ENCODE data around the gene MMP24OS.

Gene MMP24OS

DNA sequence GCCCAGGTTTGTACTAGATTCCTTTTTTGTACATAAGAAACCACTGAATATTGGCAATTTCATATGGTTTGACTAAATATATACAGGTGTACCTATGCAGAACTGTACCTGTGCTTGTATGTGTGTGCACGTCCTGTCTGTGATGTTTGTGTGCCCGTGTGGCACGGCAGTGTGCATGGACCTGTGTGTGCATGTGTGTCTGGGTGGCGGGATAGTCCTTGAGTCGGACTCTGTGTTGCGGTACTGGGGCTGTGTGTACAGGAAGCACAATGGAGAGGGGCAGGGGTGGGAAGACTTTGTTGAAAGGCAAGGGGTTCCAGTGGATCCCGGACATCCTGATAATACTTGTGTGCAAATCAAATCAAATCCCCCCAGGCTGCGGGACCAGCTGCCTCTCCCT is 17.8 kb upstream of the MMP24OS start:
- no peak overlapping the region for H3K27ac ChIP-seq (ENCODE audit: low read depth, low read length)
- peaks cover 0 to 12% of the 10 kb centered on the region in 2 donors for H3K27me3 ChIP-seq (ENCODE audit: control insufficient read depth in 1 of 2, insufficient read depth in 2 of 2, low read length in 2 of 2)
- no peaks in the 10 kb centered on the region for H3K9me3 ChIP-seq (ENCODE audit: low read length)
- no peaks in the 10 kb centered on the region for H3K4me1 ChIP-seq (ENCODE audit: insufficient read depth, low read length)
- no peaks in the 10 kb centered on the region for H3K36me3 ChIP-seq (ENCODE audit: insufficient read depth, low read length)
- H3K9ac ChIP-seq (ENCODE audit: low read length): no peak overlapping the region
- H3K4me3 ChIP-seq (ENCODE audit: low read depth in 1 of 2, low read length in 2 of 2): no peak overlapping the region

DNA sequence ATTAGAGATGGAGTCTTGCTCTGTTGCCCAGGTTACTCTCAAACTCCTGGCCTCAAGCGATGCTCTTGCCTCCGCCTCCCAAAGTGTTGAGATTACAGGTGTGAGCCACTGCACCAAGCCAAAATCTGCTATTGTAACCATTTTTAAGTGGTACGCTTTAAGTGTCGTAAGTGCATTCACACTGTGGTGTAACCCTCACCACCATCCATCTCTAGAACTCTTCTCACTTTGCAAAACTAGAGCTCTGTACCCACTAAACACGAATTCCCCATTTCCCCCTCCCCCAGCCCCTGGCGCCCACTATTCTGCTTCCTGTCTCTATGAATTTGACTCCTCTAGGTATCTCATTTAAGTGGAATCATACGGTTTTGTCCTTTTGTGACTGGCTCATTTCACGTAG is 17.1 kb upstream of the MMP24OS start:
- no peaks in the 10 kb centered on the region for H3K4me1 ChIP-seq (ENCODE audit: insufficient read depth, low read length)
- H3K9ac ChIP-seq (ENCODE audit: low read length): no peak overlapping the region
- H3K36me3 ChIP-seq (ENCODE audit: insufficient read depth, low read length): no peaks in the 10 kb centered on the region
- H3K27ac ChIP-seq (ENCODE audit: low read depth, low read length): no peak overlapping the region
- peaks cover 0 to 12% of the 10 kb centered on the region in 2 donors for H3K27me3 ChIP-seq (ENCODE audit: control insufficient read depth in 1 of 2, insufficient read depth in 2 of 2, low read length in 2 of 2)
- H3K9me3 ChIP-seq (ENCODE audit: low read length): no peaks in the 10 kb centered on the region
- H3K4me3 ChIP-seq (ENCODE audit: low read depth in 1 of 2, low read length in 2 of 2): no peak overlapping the region

DNA sequence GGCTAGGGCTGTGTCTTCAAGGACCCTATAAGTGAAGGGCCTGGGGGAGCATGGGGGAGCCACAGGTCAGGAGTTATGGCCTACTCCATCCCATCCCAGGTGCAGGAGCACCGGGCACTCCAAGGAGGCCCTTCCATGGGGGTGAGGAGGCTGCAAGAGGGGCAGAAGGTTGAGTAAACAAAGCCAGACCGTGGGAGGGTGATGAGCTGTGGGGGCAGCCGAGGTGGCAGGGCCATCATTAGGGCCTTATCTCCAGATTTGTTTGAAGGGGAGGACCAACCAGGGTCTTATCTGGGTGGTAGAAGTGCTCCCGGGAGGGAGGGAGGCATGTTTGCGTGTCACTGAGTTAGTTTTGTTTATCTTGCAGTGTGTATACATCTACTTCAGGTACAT is 16.4 kb upstream of the MMP24OS start:
- Histone ChIP-seq H3K27ac (ENCODE audit: low read depth, low read length) (no peak overlapping the region), H3K27me3 (ENCODE audit: control insufficient read depth in 1 of 2, insufficient read depth in 2 of 2, low read length in 2 of 2) (peaks cover 0 to 12% of the 10 kb centered on the region in 2 donors), H3K4me1 (ENCODE audit: insufficient read depth, low read length) (no peaks in the 10 kb centered on the region), H3K4me3 (ENCODE audit: low read depth in 1 of 2, low read length in 2 of 2) (no peak overlapping the region), H3K36me3 (ENCODE audit: insufficient read depth, low read length) (no peaks in the 10 kb centered on the region), H3K9me3 (ENCODE audit: low read length) (no peaks in the 10 kb centered on the region), H3K9ac (ENCODE audit: low read length) (no peak overlapping the region)

DNA sequence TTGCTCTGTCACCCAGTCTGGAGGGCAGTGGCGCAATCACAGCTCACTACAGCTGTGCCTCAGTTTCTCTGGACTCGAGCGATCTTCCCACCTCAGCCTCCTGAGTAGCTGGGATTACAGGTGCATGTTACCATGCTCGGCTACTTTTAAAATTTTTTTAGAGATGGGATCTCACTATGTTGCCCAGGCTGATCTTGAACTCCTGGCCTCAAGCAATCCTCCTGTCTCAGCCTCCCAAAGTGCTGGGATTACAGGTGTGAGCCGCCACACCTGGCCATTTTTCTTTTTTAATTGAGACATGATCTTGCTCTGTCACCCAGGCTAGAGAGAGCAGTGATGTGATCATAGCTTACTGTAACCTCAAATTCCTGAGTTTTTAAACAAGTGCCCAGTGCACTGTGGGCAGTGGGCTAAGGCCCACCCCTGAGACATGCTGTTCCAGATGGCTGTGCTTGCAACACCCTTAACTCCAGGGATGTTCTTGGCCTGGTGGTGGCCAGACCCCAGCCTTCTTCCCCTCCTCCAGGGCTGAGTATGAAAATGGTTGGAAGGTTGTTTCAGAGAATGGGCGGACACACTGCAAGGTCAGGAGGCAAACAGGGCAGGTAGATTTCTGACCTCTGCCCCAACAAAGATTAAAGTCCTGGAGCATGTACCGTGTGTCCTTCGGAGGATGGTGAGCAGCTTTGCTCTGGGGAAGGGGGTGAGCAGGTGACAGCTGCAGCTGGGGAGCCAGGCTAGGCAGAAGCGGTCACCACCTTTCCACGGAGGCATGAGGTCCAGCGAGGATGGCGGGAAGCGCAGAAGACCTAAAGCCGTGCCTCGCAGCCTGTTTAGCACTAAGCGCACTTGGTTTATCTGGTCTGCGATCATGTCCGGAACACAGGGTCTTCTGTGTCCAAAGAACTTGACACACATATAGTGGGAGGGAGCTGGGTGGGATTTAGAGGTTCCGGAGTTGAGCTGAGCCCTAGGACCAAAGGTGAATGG is 15.7 kb upstream of the MMP24OS start:
- Histone ChIP-seq H3K27me3 (ENCODE audit: control insufficient read depth in 1 of 2, insufficient read depth in 2 of 2, low read length in 2 of 2) (peaks cover 0 to 12% of the 10 kb centered on the region in 2 donors), H3K4me3 (ENCODE audit: low read depth in 1 of 2, low read length in 2 of 2) (no peak overlapping the region)

DNA sequence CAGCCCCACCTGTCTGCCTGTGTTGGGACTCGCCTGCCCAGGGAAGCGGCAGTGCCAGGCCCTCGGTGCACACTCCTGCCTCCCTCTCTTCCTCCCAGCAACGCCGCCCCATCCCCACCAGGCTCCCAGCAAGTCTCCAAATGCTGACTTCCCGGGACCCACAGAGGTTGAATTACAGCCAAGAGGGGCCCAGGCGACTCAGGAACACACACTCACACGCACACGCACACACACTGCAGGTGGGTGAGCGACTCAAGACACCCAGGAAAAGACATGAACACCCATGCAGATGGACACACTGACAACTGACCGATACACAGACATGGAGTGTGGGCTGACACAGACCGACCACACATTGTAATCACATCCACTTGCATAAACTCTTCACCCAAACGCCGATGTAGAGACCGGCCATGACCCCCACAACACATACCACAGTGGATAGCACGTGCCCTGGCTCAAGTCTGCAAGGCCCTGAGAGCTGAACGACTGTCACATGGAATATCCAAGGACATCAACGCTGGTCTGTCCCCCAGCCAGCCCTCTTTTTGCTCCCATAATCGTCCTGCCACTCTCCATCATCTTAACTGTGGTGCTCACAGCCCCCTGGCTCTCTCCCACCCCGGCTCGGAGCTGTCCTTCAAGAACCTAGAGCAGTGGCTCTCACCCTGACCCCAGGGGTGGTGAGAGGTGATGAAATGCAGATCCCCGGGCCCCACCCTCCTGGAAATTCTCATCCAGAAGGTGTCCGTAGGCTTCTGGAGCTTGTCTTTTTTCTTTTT is 14.8 kb upstream of the MMP24OS start:
- H3K27me3 ChIP-seq (ENCODE audit: control insufficient read depth in 1 of 2, insufficient read depth in 2 of 2, low read length in 2 of 2): peaks cover 0 to 12% of the 10 kb centered on the region in 2 donors
- H3K4me1 ChIP-seq (ENCODE audit: insufficient read depth, low read length): no peaks in the 10 kb centered on the region
- H3K9me3 ChIP-seq (ENCODE audit: low read length): no peaks in the 10 kb centered on the region
- H3K27ac ChIP-seq (ENCODE audit: low read depth, low read length): no peak overlapping the region
- H3K4me3 ChIP-seq (ENCODE audit: low read depth in 1 of 2, low read length in 2 of 2): no peak overlapping the region
- H3K36me3 ChIP-seq (ENCODE audit: insufficient read depth, low read length): no peaks in the 10 kb centered on the region
- no peak overlapping the region for H3K9ac ChIP-seq (ENCODE audit: low read length)

More for the DNA sequence above, 15.7 kb upstream of the MMP24OS start:
- Histone ChIP-seq H3K4me1 (ENCODE audit: insufficient read depth, low read length) (no peaks in the 10 kb centered on the region), H3K36me3 (ENCODE audit: insufficient read depth, low read length) (no peaks in the 10 kb centered on the region), H3K9ac (ENCODE audit: low read length) (no peak overlapping the region), H3K27ac (ENCODE audit: low read depth, low read length) (no peak overlapping the region), H3K9me3 (ENCODE audit: low read length) (no peaks in the 10 kb centered on the region)

DNA sequence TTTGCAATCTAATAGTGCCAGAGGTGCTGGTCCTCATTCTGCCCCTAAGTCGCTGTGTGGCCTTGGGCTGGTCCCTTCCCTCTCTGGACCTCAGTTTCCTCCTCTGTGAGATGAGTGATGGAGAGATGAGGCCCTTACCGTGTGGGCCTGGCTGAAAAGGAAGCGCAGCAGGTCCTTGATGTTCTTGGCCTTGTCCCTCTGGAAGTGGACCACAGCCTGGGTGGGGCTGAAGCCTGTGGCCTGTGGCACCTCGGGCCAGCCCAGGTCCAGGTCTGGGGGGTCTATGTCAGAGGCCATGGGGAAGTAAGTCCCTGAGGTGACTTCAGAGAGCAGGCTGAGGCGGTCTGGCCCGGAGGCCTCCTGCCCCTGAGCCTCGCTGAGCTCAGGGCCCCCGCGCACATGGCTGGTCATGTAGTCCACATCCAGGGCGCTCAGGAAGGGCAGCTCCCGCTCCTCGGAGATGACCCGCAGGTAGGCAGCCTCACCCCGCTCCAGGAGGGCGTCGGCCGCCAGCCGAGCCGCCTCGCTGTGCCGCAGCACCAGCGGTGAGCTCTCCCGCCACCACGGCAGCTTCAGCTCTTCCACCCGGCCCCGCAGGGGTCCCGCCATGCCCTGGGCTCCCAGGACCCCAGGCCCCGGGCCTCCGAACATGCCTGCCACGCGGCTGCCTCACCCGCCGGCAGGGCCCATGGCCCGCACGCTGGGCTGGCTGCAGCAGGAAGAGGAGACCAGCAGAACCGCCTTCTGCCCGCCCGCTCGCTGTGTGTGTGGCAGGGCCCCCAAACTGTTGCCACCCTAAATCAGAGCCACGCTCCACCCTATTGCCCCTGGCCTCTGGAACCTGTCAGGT is 14.0 kb upstream of the MMP24OS start, which contains the start of gene FAM83C:
FAM83C (minus strand) TSS at position 772 of the 850 bp plus-strand sequence; CDS start at position 651, 121 bp downstream.
- Histone ChIP-seq H3K27me3 (ENCODE audit: control insufficient read depth in 1 of 2, insufficient read depth in 2 of 2, low read length in 2 of 2) (peaks cover 0 to 12% of the 10 kb centered on the region in 2 donors), H3K27ac (ENCODE audit: low read depth, low read length) (no peak within 1 kb of the TSS), H3K36me3 (ENCODE audit: insufficient read depth, low read length) (no peaks in the 10 kb centered on the region), H3K9ac (ENCODE audit: low read length) (no peak within 1 kb of the TSS), H3K4me3 (ENCODE audit: low read depth in 1 of 2, low read length in 2 of 2) (no peak within 1 kb of the TSS), H3K4me1 (ENCODE audit: insufficient read depth, low read length) (no peaks in the 10 kb centered on the region), H3K9me3 (ENCODE audit: low read length) (no peaks in the 10 kb centered on the region)

DNA sequence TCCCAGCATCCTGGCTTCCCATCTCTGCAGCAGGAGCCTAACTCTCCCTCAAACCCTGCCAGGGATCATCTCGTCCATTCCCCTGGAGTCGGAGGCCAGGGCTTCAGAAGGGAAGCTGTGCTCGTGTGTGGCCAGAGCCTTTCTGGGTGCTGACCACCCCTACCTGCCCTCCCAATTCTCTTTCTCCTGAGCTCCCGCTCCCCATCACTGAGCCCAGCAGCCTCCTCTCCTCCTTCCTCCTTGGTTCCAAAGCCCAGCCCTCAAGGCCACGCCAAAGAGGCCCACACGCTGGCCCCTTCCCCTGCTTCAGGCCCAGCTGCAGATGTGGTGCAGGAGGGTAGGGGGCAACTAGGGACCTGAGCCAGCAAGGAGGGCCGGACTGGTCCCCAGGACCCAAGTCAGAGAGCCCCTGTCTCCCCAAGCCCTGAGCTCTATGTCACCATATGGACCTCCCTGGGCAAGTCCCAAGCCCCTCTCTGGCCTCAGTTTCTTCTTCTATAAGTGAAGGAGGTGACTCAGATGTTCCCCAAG is 13.0 kb upstream of the MMP24OS start:
- no peak overlapping the region for H3K4me3 ChIP-seq (ENCODE audit: low read depth in 1 of 2, low read length in 2 of 2)
- no peaks in the 10 kb centered on the region for H3K36me3 ChIP-seq (ENCODE audit: insufficient read depth, low read length)
- H3K9ac ChIP-seq (ENCODE audit: low read length): no peak overlapping the region
- peaks cover 0 to 8% of the 10 kb centered on the region in 2 donors for H3K27me3 ChIP-seq (ENCODE audit: control insufficient read depth in 1 of 2, insufficient read depth in 2 of 2, low read length in 2 of 2)
- no peak overlapping the region for H3K27ac ChIP-seq (ENCODE audit: low read depth, low read length)
- H3K9me3 ChIP-seq (ENCODE audit: low read length): no peaks in the 10 kb centered on the region
- no peaks in the 10 kb centered on the region for H3K4me1 ChIP-seq (ENCODE audit: insufficient read depth, low read length)

DNA sequence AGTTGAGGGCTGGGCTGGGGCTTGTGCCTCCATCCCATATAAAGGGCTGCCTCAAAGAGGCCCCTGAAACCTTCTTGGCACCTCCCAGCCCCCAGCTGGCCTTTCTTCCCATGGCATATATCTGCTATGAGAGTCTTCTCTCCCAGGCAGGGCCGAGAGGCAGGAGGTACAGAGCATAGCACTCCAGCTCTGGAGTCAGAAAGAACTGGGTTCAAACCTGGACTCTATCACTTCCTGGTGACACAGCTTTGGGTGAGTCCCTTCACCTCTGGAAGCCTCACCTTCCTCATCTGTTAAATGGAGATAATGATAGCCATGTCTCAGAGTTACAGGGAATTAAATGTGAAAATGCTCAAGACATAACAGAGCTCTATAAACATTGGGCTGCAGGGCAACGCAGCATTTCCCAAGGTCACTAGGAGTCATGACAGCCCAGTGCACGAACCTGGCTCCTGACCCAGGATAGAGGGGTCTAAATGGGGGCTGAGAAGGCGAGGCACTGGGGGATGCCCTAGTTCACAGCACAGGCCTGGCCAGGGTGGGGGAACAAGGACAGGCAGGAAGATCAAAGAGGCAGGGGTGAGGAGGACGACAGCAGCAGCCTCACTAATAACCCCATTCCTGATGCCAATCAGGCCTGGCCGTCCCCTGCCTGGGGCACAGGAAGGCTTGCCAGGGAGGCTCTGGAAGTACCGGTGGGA is 12.4 kb upstream of the MMP24OS start:
- Histone ChIP-seq H3K4me3 (ENCODE audit: low read depth in 1 of 2, low read length in 2 of 2) (no peak overlapping the region), H3K36me3 (ENCODE audit: insufficient read depth, low read length) (no peaks in the 10 kb centered on the region), H3K27me3 (ENCODE audit: control insufficient read depth in 1 of 2, insufficient read depth in 2 of 2, low read length in 2 of 2) (peaks cover 0 to 7% of the 10 kb centered on the region in 2 donors), H3K4me1 (ENCODE audit: insufficient read depth, low read length) (no peaks in the 10 kb centered on the region), H3K27ac (ENCODE audit: low read depth, low read length) (no peak overlapping the region), H3K9ac (ENCODE audit: low read length) (no peak overlapping the region), H3K9me3 (ENCODE audit: low read length) (no peaks in the 10 kb centered on the region)

DNA sequence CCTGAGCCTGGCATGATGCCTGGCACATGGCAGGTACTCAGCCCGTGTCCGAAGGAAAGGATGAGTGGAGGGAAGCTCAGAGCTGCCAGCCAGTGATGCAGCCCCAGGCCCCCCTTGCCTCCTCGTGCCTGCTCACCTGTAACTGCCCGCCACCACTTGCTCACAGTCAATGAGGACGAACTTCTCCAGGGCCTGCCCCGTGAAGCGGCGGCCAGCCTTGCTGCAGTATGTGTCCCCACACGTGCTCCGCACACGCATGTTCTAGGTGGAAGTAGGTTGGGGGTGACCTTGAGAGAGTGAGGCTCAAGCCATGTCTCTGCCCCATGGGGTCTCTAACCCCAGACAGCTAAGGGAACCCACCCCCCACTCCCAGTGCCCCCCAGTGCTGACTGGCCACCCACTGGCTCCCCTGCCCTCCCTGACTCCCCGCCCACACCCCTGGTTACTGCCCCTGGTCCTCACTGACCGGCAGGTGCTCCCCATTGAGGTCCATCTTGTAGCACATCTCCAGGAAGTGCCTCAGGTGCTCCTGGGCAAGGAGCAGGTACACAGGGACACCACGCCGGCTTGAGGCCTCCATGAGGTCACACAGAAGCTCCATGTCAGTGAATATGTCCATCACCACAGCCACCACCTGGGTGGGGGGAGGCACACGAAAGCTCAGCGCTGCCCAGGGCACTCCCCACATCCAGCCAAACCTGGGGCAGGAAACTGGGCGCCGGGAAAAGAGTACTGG is 10.6 kb upstream of the MMP24OS start:
- Histone ChIP-seq H3K27me3 (ENCODE audit: control insufficient read depth in 1 of 2, insufficient read depth in 2 of 2, low read length in 2 of 2) (peaks cover 0 to 1% of the 10 kb centered on the region in 2 donors), H3K4me1 (ENCODE audit: insufficient read depth, low read length) (peaks cover 4% of the 10 kb centered on the region), H3K9me3 (ENCODE audit: low read length) (no peaks in the 10 kb centered on the region), H3K27ac (ENCODE audit: low read depth, low read length) (no peak overlapping the region), H3K9ac (ENCODE audit: low read length) (no peak overlapping the region), H3K4me3 (ENCODE audit: low read depth in 1 of 2, low read length in 2 of 2) (no peak overlapping the region), H3K36me3 (ENCODE audit: insufficient read depth, low read length) (no peaks in the 10 kb centered on the region)
